GM10248 (cell line): Measurements from ENCODE around the gene ZBTB37.
A peak's percentile ranks its signal among the peaks of the same experiment; 100 is the strongest.

Experiments used
- CTCF ChIA-PET: fragments of 300-600 bp; sonication (Branson Sonifier 250); formaldehyde crosslinking; extraction: SDS; loops from one replicate; lab custom pipeline; 2021; ENCODE audit warnings: antibody characterized with exemption; lab: Yijun Ruan, JAX
- POLR2A ChIA-PET: fragments of 350-650 bp; sonication (Branson Sonifier 250); formaldehyde crosslinking; extraction: SDS; loops from one replicate; lab custom pipeline; 2020; ENCODE audit warnings: antibody characterized with exemption; lab: Yijun Ruan, JAX
- DNase-seq: peaks from one replicate; pipeline ENCODE4 v3.0.0; 2012; ENCODE audit errors: extremely low spot score
- TF ChIP-seq, protein P1 (sequence below): IDR thresholded peaks from 2 replicates; pipeline ENCODE4 v1.5.1; 2012; ENCODE audit warnings: mild to moderate bottlenecking, low read depth; ENCODE audit errors: extremely low read depth, missing control alignments, control extremely low read depth

Gene ZBTB37

DNA sequence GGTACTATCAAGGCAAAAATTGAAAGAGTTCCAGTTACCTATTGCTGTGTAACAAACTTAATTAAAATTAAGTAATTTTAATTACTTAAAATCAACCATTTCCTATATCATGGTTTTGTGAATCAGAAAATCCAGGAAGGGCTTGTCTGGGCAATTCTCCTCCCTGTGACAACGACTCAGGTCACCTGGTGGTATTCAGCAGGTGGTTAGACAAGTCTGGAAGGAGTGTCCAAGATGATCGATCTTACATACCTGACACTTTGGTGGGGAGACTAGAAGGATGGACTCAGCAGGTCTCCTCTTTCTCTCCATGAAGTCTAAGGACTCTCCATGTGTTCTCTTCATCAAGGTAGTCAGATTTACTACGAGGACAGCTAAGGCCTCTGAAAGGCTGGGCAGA lies 26.0 kb downstream of the ZBTB37 start:
- ChIA-PET CTCF (no interaction called here), POLR2A (no interaction called here)
- TF ChIP-seq, protein P1, sequence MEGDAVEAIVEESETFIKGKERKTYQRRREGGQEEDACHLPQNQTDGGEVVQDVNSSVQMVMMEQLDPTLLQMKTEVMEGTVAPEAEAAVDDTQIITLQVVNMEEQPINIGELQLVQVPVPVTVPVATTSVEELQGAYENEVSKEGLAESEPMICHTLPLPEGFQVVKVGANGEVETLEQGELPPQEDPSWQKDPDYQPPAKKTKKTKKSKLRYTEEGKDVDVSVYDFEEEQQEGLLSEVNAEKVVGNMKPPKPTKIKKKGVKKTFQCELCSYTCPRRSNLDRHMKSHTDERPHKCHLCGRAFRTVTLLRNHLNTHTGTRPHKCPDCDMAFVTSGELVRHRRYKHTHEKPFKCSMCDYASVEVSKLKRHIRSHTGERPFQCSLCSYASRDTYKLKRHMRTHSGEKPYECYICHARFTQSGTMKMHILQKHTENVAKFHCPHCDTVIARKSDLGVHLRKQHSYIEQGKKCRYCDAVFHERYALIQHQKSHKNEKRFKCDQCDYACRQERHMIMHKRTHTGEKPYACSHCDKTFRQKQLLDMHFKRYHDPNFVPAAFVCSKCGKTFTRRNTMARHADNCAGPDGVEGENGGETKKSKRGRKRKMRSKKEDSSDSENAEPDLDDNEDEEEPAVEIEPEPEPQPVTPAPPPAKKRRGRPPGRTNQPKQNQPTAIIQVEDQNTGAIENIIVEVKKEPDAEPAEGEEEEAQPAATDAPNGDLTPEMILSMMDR: no peak
- no peak for DNase-seq

DNA sequence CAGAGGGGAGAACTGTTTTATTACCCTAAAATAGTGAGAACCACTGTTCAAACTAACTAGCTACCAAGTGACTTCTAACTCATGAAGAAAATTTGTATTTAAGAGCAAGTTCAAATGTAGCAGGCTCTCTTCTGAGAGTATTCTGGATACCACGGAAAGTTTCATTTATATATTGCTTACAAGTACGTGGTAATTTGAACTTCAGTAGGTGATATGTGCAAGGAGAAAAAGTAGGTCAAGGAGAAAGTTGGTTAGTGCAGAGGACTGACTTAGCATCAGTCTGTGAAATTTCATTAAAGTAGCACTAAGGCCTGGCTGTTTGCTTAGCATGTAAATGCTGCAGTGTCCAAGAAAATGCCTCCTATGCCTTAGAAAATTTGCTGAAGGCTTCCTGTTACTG lies 32.2 kb downstream of the ZBTB37 start:
- no peak for DNase-seq
- POLR2A ChIA-PET: no interaction called here
- CTCF ChIA-PET: no interaction called here
- TF ChIP-seq, protein P1: no peak

DNA sequence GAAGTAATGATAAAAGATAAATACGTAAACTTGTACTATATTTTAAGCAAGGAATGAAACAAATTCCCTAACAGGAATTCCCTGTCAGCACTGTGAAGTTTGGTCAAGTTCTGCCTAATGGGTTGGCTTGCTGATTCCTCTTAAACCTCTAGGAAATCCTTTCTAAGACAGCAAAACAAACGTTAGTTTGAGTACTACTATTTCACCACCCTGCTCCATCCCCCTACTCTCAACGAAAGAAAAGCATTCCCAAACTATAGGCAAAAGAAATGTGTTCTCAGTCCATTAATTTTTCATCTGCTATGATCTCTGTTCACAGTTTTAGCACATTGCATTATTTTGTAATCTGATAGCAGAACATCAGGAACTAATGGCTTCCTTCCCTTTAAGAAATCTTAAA lies 32.8 kb downstream of the ZBTB37 start:
- ChIA-PET POLR2A (no interaction called here), CTCF (no interaction called here)
- DNase-seq: no peak
- TF ChIP-seq, protein P1: no peak

DNA sequence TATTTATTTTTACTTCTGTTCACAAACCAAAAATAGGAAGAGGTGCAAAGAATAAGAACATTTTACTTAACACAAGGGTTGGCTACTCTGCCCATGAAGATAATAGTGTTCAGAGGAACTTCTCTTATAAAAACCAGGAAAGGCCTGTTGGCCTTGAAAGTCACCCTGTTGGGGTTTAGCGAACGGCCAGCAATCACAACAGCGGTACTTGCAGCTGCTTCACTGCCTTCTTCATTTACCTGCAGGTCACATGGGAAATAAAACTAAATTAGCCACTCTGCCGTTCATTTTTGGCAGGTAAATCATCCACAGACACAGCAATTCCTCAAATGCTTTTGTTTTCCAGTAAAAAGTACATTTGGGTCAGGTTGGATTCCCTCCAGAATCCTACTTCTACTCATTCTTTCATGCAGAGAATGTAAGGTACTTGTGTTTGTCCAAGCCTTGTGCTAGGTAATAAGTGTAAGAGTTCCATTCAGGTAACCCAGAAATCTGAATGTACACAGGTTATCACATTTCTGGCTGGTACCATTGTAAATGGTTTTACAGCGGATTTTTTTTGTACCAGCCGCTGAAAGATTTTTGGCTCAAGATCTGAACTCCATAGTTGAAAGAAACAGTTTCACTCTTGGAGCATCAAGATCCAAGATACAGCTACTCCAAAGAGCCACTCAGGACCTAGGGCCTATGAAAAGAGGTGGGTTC lies 35.8 kb downstream of the ZBTB37 start:
- POLR2A ChIA-PET: no interaction called here

DNA sequence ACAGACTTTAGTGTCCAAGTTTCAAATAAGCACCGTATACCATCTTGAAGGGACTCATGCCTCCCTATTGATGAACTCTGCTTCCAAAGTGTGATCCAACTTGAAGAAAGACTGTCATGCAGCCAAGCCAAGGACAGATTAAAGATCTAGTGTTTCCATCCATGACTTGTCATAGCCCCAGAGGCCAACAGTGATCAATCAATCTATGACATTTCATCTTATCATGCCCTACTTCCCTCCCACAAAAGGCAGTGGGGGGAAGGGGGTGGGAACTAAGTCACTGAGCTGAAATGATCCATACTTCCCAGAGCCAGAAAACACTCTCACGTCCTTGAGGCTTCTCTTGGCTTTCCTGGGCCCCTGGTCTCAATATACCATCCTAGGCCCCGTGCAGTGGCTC lies 44.9 kb downstream of the ZBTB37 start:
- DNase-seq: no peak
- CTCF ChIA-PET: no interaction called here
- POLR2A ChIA-PET: no interaction called here
- TF ChIP-seq, protein P1: no peak

More for the DNA sequence above, 35.8 kb downstream of the ZBTB37 start:
- TF ChIP-seq, protein P1: no peak
- CTCF ChIA-PET: no interaction called here
- no peak for DNase-seq

DNA sequence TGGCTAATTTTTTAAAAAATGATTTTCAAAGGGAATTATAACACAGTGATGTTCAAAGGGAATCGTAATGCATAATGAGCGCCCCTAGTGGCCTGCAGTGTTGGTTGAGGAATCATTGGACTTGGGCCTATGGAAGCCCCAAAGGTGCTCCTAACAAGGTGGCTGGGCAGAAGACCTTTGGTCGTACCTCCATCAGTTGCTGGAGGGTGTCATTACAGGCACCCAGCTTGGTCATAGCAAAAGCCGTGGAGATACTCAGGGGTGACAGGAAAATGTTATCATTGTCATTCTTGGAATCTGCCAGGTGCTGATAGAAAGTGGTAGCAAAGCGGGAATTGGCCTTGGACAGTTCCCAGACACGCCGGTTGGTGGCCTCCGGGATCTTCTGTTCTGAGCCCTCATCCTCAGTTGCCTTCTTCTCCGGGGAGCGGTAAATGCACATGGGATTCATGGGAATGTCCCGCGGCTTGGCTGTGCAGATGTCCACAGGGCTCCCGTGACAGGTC lies 46.2 kb downstream of the ZBTB37 start:
- DNase-seq: peak; percentile 58
- POLR2A ChIA-PET: no interaction called here
- TF ChIP-seq, protein P1: peak; percentile 44
- CTCF ChIA-PET: interaction anchor here (1.0 to 1.4 kb wide), 3 partner anchors 12 to 485 kb away, joined by 3 to 4 read pairs (median 3); no protein-coding TSS in a partner anchor
